GM23338 (cell line): ENCODE measurements around the gene NKD1. TPM values are rescaled to one million over a fixed set of nuclear protein-coding genes. Genes with fewer than 3 reads are reported as not detected.

Source experiments
- ATAC-seq: fragments of 200-7000 bp; cut with Tn5 transposase; 3 replicates; pipeline ENCODE4 v1.9.1; 2020
- DNase-seq: peaks from one replicate; pipeline ENCODE4 v3.0.0-alpha.2; 2015; ENCODE audit warnings: low spot score
- H2AFZ ChIP-seq: fragments of 200-600 bp; sonication (generic); 2 replicates; pipeline ENCODE4 v1.8.0; 2016; ENCODE audit warnings: antibody characterized with exemption, mild to moderate bottlenecking, moderate library complexity
- H3F3A ChIP-seq: fragments of 200-600 bp; sonication (generic); replicated peaks from 2 replicates; pipeline ENCODE4 v1.8.0; 2017; ENCODE audit warnings: antibody characterized with exemption, mixed run types, low read depth
- H3K27ac ChIP-seq: fragments of 200-600 bp; sonication (generic); 2 replicates; pipeline ENCODE4 v1.6.1; 2016; ENCODE audit warnings: low read depth
- H3K27me3 ChIP-seq: fragments of 200-600 bp; sonication (generic); 2 replicates; pipeline ENCODE4 v1.8.0; 2016; ENCODE audit warnings: mild to moderate bottlenecking, mixed run types, moderate library complexity; ENCODE audit not compliant: insufficient read depth
- H3K36me3 ChIP-seq: fragments of 200-600 bp; sonication (generic); 2 replicates; pipeline ENCODE4 v1.8.0; 2016; ENCODE audit warnings: mild to moderate bottlenecking; ENCODE audit not compliant: insufficient read depth
- H3K4me1 ChIP-seq: fragments of 200-600 bp; sonication (generic); 2 replicates; pipeline ENCODE4 v1.8.0; 2016; ENCODE audit warnings: mild to moderate bottlenecking, moderate library complexity; ENCODE audit not compliant: insufficient read depth
- H3K4me2 ChIP-seq: fragments of 200-600 bp; sonication (generic); 2 replicates; pipeline ENCODE4 v1.7.1; 2017; ENCODE audit warnings: mixed run types
- H3K4me3 ChIP-seq: fragments of 200-600 bp; sonication (generic); 2 replicates; pipeline ENCODE4 v1.6.1; 2016; ENCODE audit warnings: mixed run types
- H3K79me2 ChIP-seq: fragments of 200-600 bp; sonication (generic); replicated peaks from 2 replicates; pipeline ENCODE4 v1.8.0; 2017; ENCODE audit warnings: mild to moderate bottlenecking; ENCODE audit not compliant: insufficient read depth
- H3K9me2 ChIP-seq: fragments of 200-600 bp; sonication (generic); 2 replicates; pipeline ENCODE4 v1.8.0; 2017; ENCODE audit not compliant: insufficient read depth
- H4K20me1 ChIP-seq: fragments of 200-600 bp; sonication (generic); replicated peaks from 2 replicates; pipeline ENCODE4 v1.8.0; 2017; ENCODE audit warnings: mild to moderate bottlenecking; ENCODE audit not compliant: insufficient read depth
- H3K27ac Mint-ChIP-seq: 2 replicates; pipeline ENCODE4 v1.8.0; 2020; ENCODE audit warnings: inconsistent platforms, mild to moderate bottlenecking, moderate library complexity, mixed read lengths
- H3K27me3 Mint-ChIP-seq: 3 replicates; pipeline ENCODE4 v1.8.0; 2022; ENCODE audit warnings: low read depth, mild to moderate bottlenecking, moderate library complexity, mixed read lengths, inconsistent platforms; ENCODE audit not compliant: insufficient read depth, poor library complexity
- H3K36me3 Mint-ChIP-seq: 3 replicates; pipeline ENCODE4 v1.8.0; 2021; ENCODE audit warnings: low read depth, mild to moderate bottlenecking, inconsistent platforms, moderate library complexity, mixed read lengths
- H3K4me1 Mint-ChIP-seq: 3 replicates; pipeline ENCODE4 v1.8.0; 2020; ENCODE audit warnings: mild to moderate bottlenecking, inconsistent platforms, mixed read lengths
- H3K4me3 Mint-ChIP-seq: 3 replicates; pipeline ENCODE4 v1.8.0; 2021; ENCODE audit warnings: moderate library complexity, mild to moderate bottlenecking, inconsistent platforms, mixed read lengths
- H3K9me3 Mint-ChIP-seq: 3 replicates; pipeline ENCODE4 v1.8.0; 2020; ENCODE audit warnings: moderate library complexity, mild to moderate bottlenecking, inconsistent platforms, mixed read lengths
- CREB1 ChIP-seq: fragments of 250-450 bp; sonication (Bioruptor Pico); IDR thresholded peaks from 2 replicates; pipeline ENCODE4 v1.5.0; 2020; ENCODE audit warnings: low read depth, mild to moderate bottlenecking, moderate library complexity
- CTCF ChIP-seq, 2 experiments: fragments of 200-600 bp in 1 of 2; sonication (generic) in 1 of 2; conservative IDR thresholded peaks; 2 replicates each; pipeline versions ENCODE4 v1.5.1 to v1.6.1; 2016 to 2017; ENCODE audit warnings: antibody characterized with exemption in 2 of 2, low read depth in 2 of 2, mild to moderate bottlenecking in 2 of 2, moderate library complexity in 1 of 2
- ETS1 ChIP-seq: IDR thresholded peaks from 2 replicates; pipeline ENCODE4 v1.6.1; 2016; ENCODE audit warnings: antibody characterized with exemption
- EZH2 ChIP-seq: fragments of 200-600 bp; sonication (generic); IDR thresholded peaks from one replicate; pipeline ENCODE4 v1.8.0; 2017; ENCODE audit warnings: antibody characterized with exemption, mild to moderate bottlenecking, low read depth; ENCODE audit not compliant: unreplicated experiment
- EZH2phosphoT487 ChIP-seq: fragments of 200-600 bp; sonication (generic); IDR thresholded peaks from one replicate; pipeline ENCODE4 v1.8.1; 2018; ENCODE audit warnings: antibody characterized with exemption; ENCODE audit not compliant: unreplicated experiment
- JUNB ChIP-seq: IDR thresholded peaks from one replicate; pipeline ENCODE4 v1.6.1; 2016; ENCODE audit warnings: antibody characterized with exemption; ENCODE audit not compliant: unreplicated experiment
- NANOG ChIP-seq: IDR thresholded peaks from 2 replicates; pipeline ENCODE4 v1.6.1; 2016; ENCODE audit warnings: antibody characterized with exemption, borderline replicate concordance
- POLR2AphosphoS5 ChIP-seq: IDR thresholded peaks from 2 replicates; pipeline ENCODE4 v1.6.1; 2016; ENCODE audit warnings: antibody characterized with exemption, low read depth
- REST ChIP-seq: IDR thresholded peaks from one replicate; pipeline ENCODE4 v1.6.1; 2018; ENCODE audit warnings: antibody characterized with exemption; ENCODE audit not compliant: unreplicated experiment
- STAT1 ChIP-seq: IDR thresholded peaks from one replicate; pipeline ENCODE4 v1.6.1; 2016; ENCODE audit warnings: antibody characterized with exemption; ENCODE audit not compliant: unreplicated experiment
- ZNF114 ChIP-seq: fragments of 250-450 bp; sonication (Bioruptor Pico); IDR thresholded peaks from 2 replicates; pipeline ENCODE4 v1.5.0; 2020; ENCODE audit warnings: mild to moderate bottlenecking, moderate library complexity
- ZNF331 ChIP-seq: fragments of 250-450 bp; sonication (Bioruptor Pico); IDR thresholded peaks from 2 replicates; pipeline ENCODE4 v1.5.0; 2020; ENCODE audit warnings: low read depth, mild to moderate bottlenecking, moderate library complexity
- ZNF462 ChIP-seq: fragments of 250-450 bp; sonication (Bioruptor Pico); IDR thresholded peaks from 2 replicates; pipeline ENCODE4 v1.5.0; 2020; ENCODE audit warnings: mild to moderate bottlenecking, moderate library complexity
- polyA plus RNA-seq: library from polyadenylated mRNA; unstranded; fragments of >200 nt; fragmentation: Nextera tagmentation; extraction: Ambion mirVana; gene quantifications from 2 replicates; pipeline ENCODE4 v1.2.1, GENCODE V29; 2016
- total RNA-seq: library from RNA; depleted of rRNA; stranded (reverse); fragments of >200 nt; shearing (Covaris generic); gene quantifications from 2 replicates; pipeline ENCODE4 v1.2.3, GENCODE V29; 2014

The NKD1 gene
- total and polyA plus RNA-seq, 2 experiments from 2014 or later, result 2.1 to 2.3 TPM

GRCh38 chr16:50674831-50675230, 126.6 kb downstream of the NKD1 start:
- H2AFZ ChIP-seq, result no peak overlapping the region
- H3K4me1 ChIP-seq, result no peaks in the 10 kb centered on the region
- H3K27me3 ChIP-seq, result peaks cover 5% of the 10 kb centered on the region; the same call in 1 of the 2 replicates
- H3K79me2 ChIP-seq, result no peaks in the 10 kb centered on the region
- Mint-ChIP-seq H3K27ac (no peak overlapping the region), H3K4me1 (no peaks in the 10 kb centered on the region; the same call in 2 of the 3 replicates), H3K9me3 (peaks cover 30% of the 10 kb centered on the region), H3K27me3 (peaks cover 11% of the 10 kb centered on the region), H3K4me3 (no peak overlapping the region), H3K36me3 (peaks cover 22% of the 10 kb centered on the region)
- TF ChIP-seq CTCF (conservative IDR thresholded peaks at IDR 0.05; ENCODE audit: low read depth in 2 of 2) (no peak), ZNF462 (no peak), EZH2phosphoT487 (no peak), REST (no peak), JUNB (no peak), ZNF331 (no peak), ZNF114 (no peak), CREB1 (CRISPR knock-in tag) (no peak), POLR2AphosphoS5 (no peak), ETS1 (no peak), EZH2 (no peak), STAT1 (no peak), NANOG (no peak)
- no peak overlapping the region for H3K4me2 ChIP-seq
- ATAC-seq (no peak), DNase-seq (no peak)
- H3K36me3 ChIP-seq, result no peaks in the 10 kb centered on the region
- no peaks in the 10 kb centered on the region for H3K9me2 ChIP-seq
- no peaks in the 10 kb centered on the region for H3F3A ChIP-seq
- no peak overlapping the region for H3K4me3 ChIP-seq
- no peaks in the 10 kb centered on the region for H4K20me1 ChIP-seq
- H3K27ac ChIP-seq, result no peak overlapping the region
